ENCODE results near the gene NSRP1.
"Not testable (repeated sequence)": the region's sequence is repeated elsewhere in the genome, so short reads cannot be mapped to it uniquely, and the experiment has no call there.

The NSRP1 gene

GRCh38 chr17:30124273-30124796, 7.7 kb downstream of the NSRP1 start:
- no peak for DNase-seq (ENCODE audit: low read depth in 2 of 2)

- no peak for DNase-seq (ENCODE audit: low read depth in 2 of 2)
Measured at GRCh38 chr17:30130121-30130520, 13.5 kb downstream of the NSRP1 start.

- DNase-seq (ENCODE audit: low read depth in 2 of 2), result no peak
Measured at GRCh38 chr17:30132615-30133014, 16.0 kb downstream of the NSRP1 start.

- no peak for DNase-seq (ENCODE audit: low read depth in 2 of 2)
Measured at GRCh38 chr17:30133197-30133596, 16.6 kb downstream of the NSRP1 start.

GRCh38 chr17:30134551-30134950, 17.9 kb downstream of the NSRP1 start:
- no peak for DNase-seq (ENCODE audit: low read depth in 2 of 2)

- DNase-seq (ENCODE audit: low read depth in 2 of 2), result no peak
Measured at GRCh38 chr17:30137158-30137557, 20.5 kb downstream of the NSRP1 start.

- not testable (repeated sequence) for DNase-seq (ENCODE audit: low read depth in 2 of 2)
Measured at GRCh38 chr17:30147860-30148259, 31.2 kb downstream of the NSRP1 start.

GRCh38 chr17:30148376-30148775, 31.8 kb downstream of the NSRP1 start:
- no peak for DNase-seq (ENCODE audit: low read depth in 2 of 2)

GRCh38 chr17:30151471-30151870, 34.9 kb downstream of the NSRP1 start:
- no peak for DNase-seq (ENCODE audit: low read depth in 2 of 2)

GRCh38 chr17:30153463-30153862, 36.8 kb downstream of the NSRP1 start:
- no peak for DNase-seq (ENCODE audit: low read depth in 2 of 2)

- no peak for DNase-seq (ENCODE audit: low read depth in 2 of 2)
Measured at GRCh38 chr17:30155389-30155788, 38.8 kb downstream of the NSRP1 start.

GRCh38 chr17:30158896-30159625, 42.4 kb downstream of the NSRP1 start:
- no peak for DNase-seq (ENCODE audit: low read depth in 2 of 2)

- DNase-seq (ENCODE audit: low read depth in 2 of 2), result no peak
Measured at GRCh38 chr17:30160419-30161172, 44.0 kb downstream of the NSRP1 start.

GRCh38 chr17:30161601-30162000, 45.0 kb downstream of the NSRP1 start:
- DNase-seq (ENCODE audit: low read depth in 2 of 2), result no peak

GRCh38 chr17:30164531-30164930, 47.9 kb downstream of the NSRP1 start:
- DNase-seq (ENCODE audit: low read depth in 2 of 2), result no peak

GRCh38 chr17:30165147-30165546, 48.5 kb downstream of the NSRP1 start:
- DNase-seq (ENCODE audit: low read depth in 2 of 2), result no peak

- DNase-seq (ENCODE audit: low read depth in 2 of 2), result no peak
Measured at GRCh38 chr17:30165960-30166359, 49.3 kb downstream of the NSRP1 start.

GRCh38 chr17:30170415-30170987, 53.9 kb downstream of the NSRP1 start:
- DNase-seq (ENCODE audit: low read depth in 2 of 2), result no peak

- no peak for DNase-seq (ENCODE audit: low read depth in 2 of 2)
Measured at GRCh38 chr17:30172560-30172959, 55.9 kb downstream of the NSRP1 start.

GRCh38 chr17:30173649-30174048, 57.0 kb downstream of the NSRP1 start:
- DNase-seq (ENCODE audit: low read depth in 2 of 2), result peak in 1 of 2 donors; percentile 26

- DNase-seq (ENCODE audit: low read depth in 2 of 2), result no peak
Measured at GRCh38 chr17:30174556-30174955, 57.9 kb downstream of the NSRP1 start.

GRCh38 chr17:30176855-30177254, 60.2 kb downstream of the NSRP1 start:
- DNase-seq (ENCODE audit: low read depth in 2 of 2), result no peak

GRCh38 chr17:30186761-30187160, 70.1 kb downstream of the NSRP1 start:
- DNase-seq (ENCODE audit: low read depth in 2 of 2), result no peak

Data from stimulated activated CD4-positive, alpha-beta T cell treated with anti-CD3 and anti-CD28 coated beads, Interleukin-4, amount 100 ng/mL, for 48 hours (primary cell).